Stimulated activated CD4-positive, alpha-beta T cell treated with anti-CD3 and anti-CD28 coated beads, Interleukin-4, amount 100 ng/mL, for 48 hours (primary cell): Measurements from ENCODE around the gene GPR146.

ENCODE experiments used
- DNase-seq, 2 donors: peaks; one replicate each; pipeline ENCODE4 v3.0.0-alpha.2; 2020; ENCODE audit warnings: low read depth in 2 of 2

GPR146 gene

GRCh38 chr7:1092806-1093501 lies 48.6 kb downstream of the GPR146 start:
- DNase-seq: no peak

GRCh38 chr7:1093502-1093843 lies 49.1 kb downstream of the GPR146 start:
- DNase-seq: no peak

- no peak for DNase-seq
Measured at GRCh38 chr7:1093916-1094508, 49.7 kb downstream of the GPR146 start.

GRCh38 chr7:1094870-1095269 lies 50.5 kb downstream of the GPR146 start:
- no peak for DNase-seq

GRCh38 chr7:1095621-1096155 lies 51.3 kb downstream of the GPR146 start:
- no peak for DNase-seq

GRCh38 chr7:1096156-1097119 lies 52.1 kb downstream of the GPR146 start:
- no peak for DNase-seq

- DNase-seq: no peak
Measured at GRCh38 chr7:1097120-1097504, 52.8 kb downstream of the GPR146 start.

GRCh38 chr7:1098243-1099153 lies 54.2 kb downstream of the GPR146 start:
- no peak for DNase-seq

- DNase-seq: no peak
Measured at GRCh38 chr7:1099154-1099542, 54.8 kb downstream of the GPR146 start.

GRCh38 chr7:1099637-1100036 lies 55.3 kb downstream of the GPR146 start:
- no peak for DNase-seq

- no peak for DNase-seq
Measured at GRCh38 chr7:1100386-1100785, 56.0 kb downstream of the GPR146 start.

- DNase-seq: no peak
Measured at GRCh38 chr7:1100834-1101562, 56.7 kb downstream of the GPR146 start.

- no peak for DNase-seq
Measured at GRCh38 chr7:1101563-1102431, 57.5 kb downstream of the GPR146 start.

- DNase-seq: peak in 1 of 2 donors; percentile 41
Measured at GRCh38 chr7:1103009-1103788, 58.9 kb downstream of the GPR146 start.

- no peak for DNase-seq
Measured at GRCh38 chr7:1103789-1104515, 59.6 kb downstream of the GPR146 start.

GRCh38 chr7:1104516-1105179 lies 60.3 kb downstream of the GPR146 start:
- no peak for DNase-seq

GRCh38 chr7:1105189-1105588 lies 60.8 kb downstream of the GPR146 start:
- no peak for DNase-seq
